ENCODE measurements around the gene ITGA8. TPM values are rescaled to one million over a fixed set of nuclear protein-coding genes. Genes with fewer than 3 reads are reported as not detected.

ITGA8 gene
- total and polyA plus RNA-seq, 2 donors, result 1.3 to 2.8 TPM

DNA sequence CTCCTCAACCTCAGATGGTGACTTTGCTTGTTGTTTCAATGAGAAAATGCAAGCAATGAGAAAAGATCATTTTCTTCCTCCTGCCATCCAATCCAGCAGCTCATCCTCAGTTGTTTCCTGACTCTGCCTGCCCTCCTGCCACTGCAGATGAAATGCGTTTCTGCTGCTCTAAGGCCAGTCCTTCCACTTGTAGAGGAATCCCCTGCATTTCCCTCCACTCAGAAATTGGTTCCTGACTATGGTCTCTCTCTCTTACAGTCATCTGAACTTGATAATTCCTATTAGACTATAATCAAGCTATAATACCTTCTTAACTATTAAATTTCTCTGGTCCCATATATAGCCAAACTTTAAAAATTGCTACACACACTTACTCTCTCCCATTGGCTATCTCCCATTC, 14.4 kb downstream of the ITGA8 start:
- Histone ChIP-seq H3K4me1 (ENCODE audit: control insufficient read depth in 2 of 2, insufficient read depth in 2 of 2, low read length in 2 of 2) (no peaks in the 10 kb centered on the region), H3K36me3 (ENCODE audit: control insufficient read depth in 2 of 2, insufficient read depth in 2 of 2, low read length in 1 of 2) (no peaks in the 10 kb centered on the region), H3K4me3 (ENCODE audit: low read length in 2 of 2) (no peak overlapping the region), H3K9me3 (ENCODE audit: control insufficient read depth in 2 of 2, insufficient read depth in 1 of 2, low read length in 1 of 2) (no peaks in the 10 kb centered on the region), H3K27me3 (ENCODE audit: control insufficient read depth in 2 of 2, insufficient read depth in 1 of 2, low read length in 1 of 2) (no peaks in the 10 kb centered on the region), H3K27ac (ENCODE audit: low read depth in 1 of 2, low read length in 1 of 2) (no peak overlapping the region)
- DNase-seq (ENCODE audit: low read depth in 6 of 9, low spot score in 9 of 9), result no peak
- 92% methylated on average over 1 of the region's 1 CpG for WGBS

DNA sequence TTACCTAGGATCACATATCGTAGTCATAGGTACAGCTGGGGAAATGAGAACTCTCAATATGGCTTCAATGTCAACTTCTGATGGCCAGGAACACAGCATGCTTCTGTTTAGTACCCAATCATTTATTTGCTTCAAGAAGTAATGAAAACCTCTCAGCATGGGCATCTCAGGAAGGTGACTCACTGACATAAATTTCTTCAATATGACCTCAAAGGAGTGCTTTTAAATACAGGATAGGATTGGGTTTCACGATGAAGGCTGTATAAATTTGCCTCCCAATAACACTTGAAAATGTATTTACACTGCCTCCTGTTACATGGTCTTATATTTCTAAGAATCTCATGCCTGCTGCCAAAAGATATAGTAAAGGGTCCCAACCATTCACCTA, 15.1 kb downstream of the ITGA8 start:
- Histone ChIP-seq H3K9me3 (ENCODE audit: control insufficient read depth in 2 of 2, insufficient read depth in 1 of 2, low read length in 1 of 2) (no peaks in the 10 kb centered on the region), H3K27me3 (ENCODE audit: control insufficient read depth in 2 of 2, insufficient read depth in 1 of 2, low read length in 1 of 2) (no peaks in the 10 kb centered on the region), H3K27ac (ENCODE audit: low read depth in 1 of 2, low read length in 1 of 2) (no peak overlapping the region), H3K4me3 (ENCODE audit: low read length in 2 of 2) (no peak overlapping the region), H3K4me1 (ENCODE audit: control insufficient read depth in 2 of 2, insufficient read depth in 2 of 2, low read length in 2 of 2) (no peaks in the 10 kb centered on the region), H3K36me3 (ENCODE audit: control insufficient read depth in 2 of 2, insufficient read depth in 2 of 2, low read length in 1 of 2) (no peaks in the 10 kb centered on the region)
- WGBS, result 93% methylated on average over 2 of the region's 2 CpGs
- DNase-seq (ENCODE audit: low read depth in 6 of 9, low spot score in 9 of 9), result no peak

DNA sequence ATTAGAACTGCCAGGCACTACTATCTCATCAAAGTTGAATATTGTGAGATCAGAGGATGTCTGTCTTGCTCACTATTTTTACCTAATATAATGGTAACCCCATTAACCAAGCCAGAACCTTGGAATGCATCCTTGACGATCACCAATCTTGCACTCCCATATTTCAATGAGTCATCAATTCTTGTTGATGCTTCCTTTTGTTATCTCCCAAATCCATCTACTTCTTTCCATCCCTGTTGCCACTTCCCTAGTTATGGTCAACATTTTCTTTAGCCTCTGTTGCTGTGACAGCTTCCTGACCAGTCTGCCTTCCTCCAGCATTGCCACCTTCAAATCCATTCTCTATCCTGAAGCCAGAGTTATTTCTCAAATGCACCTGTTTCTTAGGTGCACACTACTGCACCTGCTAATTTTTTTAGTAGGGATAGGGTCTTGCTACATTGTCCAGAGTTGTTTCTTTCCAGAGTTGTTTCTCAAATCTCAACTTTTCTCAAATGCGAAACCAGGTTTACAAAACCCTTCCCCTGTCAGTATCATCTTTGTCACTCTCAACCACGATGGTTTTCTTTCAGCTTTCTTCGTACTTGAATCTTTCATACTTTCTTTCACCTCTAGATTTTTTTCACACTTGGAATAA, 15.7 kb downstream of the ITGA8 start:
- WGBS, result 88% methylated on average over 4 of the region's 4 CpGs

DNA sequence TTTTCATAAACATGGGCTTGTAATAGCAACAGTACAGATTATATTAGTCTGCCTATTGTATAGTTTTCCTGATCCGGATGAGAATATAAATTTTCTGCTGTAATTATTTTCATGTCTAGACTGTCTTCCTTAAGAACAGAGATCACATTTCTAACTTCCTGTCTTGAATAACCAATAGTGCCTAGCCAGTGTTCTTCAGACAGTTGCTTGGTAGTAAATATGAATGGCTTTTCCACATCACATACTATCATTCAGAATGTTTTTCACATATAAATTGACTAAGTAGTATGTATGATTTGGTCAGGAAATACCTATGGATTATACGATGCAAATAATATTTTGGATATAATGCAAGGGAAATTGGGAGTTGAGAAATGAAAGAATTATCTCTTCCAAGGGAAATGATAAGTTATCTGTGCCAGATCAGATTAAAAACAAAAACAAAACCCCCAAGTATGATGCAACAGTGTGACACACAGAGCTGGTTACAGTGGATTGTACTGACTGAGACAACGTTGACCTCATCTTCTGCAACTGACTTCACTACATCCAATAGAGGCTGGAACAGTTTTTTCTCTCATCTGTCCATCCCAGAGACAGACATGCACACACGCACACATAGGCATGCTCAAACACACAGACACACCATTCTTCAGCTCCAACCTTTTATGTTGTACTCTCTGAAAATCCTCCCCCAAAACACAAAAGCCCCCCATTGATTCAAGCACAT, 16.4 kb downstream of the ITGA8 start:
- Histone ChIP-seq H3K27ac (ENCODE audit: low read depth in 1 of 2, low read length in 1 of 2) (no peak overlapping the region), H3K9me3 (ENCODE audit: control insufficient read depth in 2 of 2, insufficient read depth in 1 of 2, low read length in 1 of 2) (no peaks in the 10 kb centered on the region), H3K4me3 (ENCODE audit: low read length in 2 of 2) (no peak overlapping the region), H3K27me3 (ENCODE audit: control insufficient read depth in 2 of 2, insufficient read depth in 1 of 2, low read length in 1 of 2) (no peaks in the 10 kb centered on the region), H3K36me3 (ENCODE audit: control insufficient read depth in 2 of 2, insufficient read depth in 2 of 2, low read length in 1 of 2) (no peaks in the 10 kb centered on the region), H3K4me1 (ENCODE audit: control insufficient read depth in 2 of 2, insufficient read depth in 2 of 2, low read length in 2 of 2) (no peaks in the 10 kb centered on the region)
- WGBS, result 89% methylated on average over 4 of the region's 4 CpGs
- DNase-seq (ENCODE audit: low read depth in 6 of 9, low spot score in 9 of 9), result no peak

More for the DNA sequence above, 15.7 kb downstream of the ITGA8 start:
- DNase-seq (ENCODE audit: low read depth in 6 of 9, low spot score in 9 of 9), result no peak
- Histone ChIP-seq H3K27me3 (ENCODE audit: control insufficient read depth in 2 of 2, insufficient read depth in 1 of 2, low read length in 1 of 2) (no peaks in the 10 kb centered on the region), H3K9me3 (ENCODE audit: control insufficient read depth in 2 of 2, insufficient read depth in 1 of 2, low read length in 1 of 2) (no peaks in the 10 kb centered on the region), H3K4me1 (ENCODE audit: control insufficient read depth in 2 of 2, insufficient read depth in 2 of 2, low read length in 2 of 2) (no peaks in the 10 kb centered on the region), H3K36me3 (ENCODE audit: control insufficient read depth in 2 of 2, insufficient read depth in 2 of 2, low read length in 1 of 2) (no peaks in the 10 kb centered on the region), H3K4me3 (ENCODE audit: low read length in 2 of 2) (no peak overlapping the region), H3K27ac (ENCODE audit: low read depth in 1 of 2, low read length in 1 of 2) (no peak overlapping the region)

DNA sequence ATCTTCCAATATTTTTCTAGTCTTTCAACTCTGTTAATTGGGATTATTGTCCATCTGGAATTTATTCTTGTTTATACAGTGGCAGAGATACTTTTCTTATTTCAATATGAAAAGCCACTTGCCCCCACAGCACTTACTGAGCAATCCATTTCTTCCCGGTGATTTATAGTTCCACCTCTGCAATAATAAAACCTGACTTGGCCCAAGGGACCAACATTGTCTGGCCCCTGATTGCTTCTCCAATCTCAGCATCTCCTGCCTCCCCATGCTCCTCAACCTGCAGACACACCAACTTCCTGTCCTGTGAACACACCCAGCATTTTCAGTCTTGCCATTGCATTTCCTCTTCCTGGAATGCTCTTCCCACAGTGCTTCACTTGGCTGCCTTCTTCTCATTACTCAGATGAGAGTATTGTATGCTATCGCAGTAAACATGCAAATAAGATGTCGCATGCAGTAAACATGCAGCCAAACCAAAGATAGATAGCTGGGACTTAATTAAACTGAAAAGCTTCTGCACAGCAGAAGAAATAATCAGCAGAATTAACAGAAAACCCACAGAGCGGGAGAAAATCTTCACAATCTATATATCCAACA, 19.5 kb downstream of the ITGA8 start:
- H3K27me3 ChIP-seq (ENCODE audit: control insufficient read depth in 2 of 2, insufficient read depth in 1 of 2, low read length in 1 of 2), result no peaks in the 10 kb centered on the region
- 95% methylated on average over 4 of the region's 4 CpGs for WGBS
- no peaks in the 10 kb centered on the region for H3K4me1 ChIP-seq (ENCODE audit: control insufficient read depth in 2 of 2, insufficient read depth in 2 of 2, low read length in 2 of 2)
- no peak for DNase-seq (ENCODE audit: low read depth in 6 of 9, low spot score in 9 of 9)
- no peak overlapping the region for H3K4me3 ChIP-seq (ENCODE audit: low read length in 2 of 2)
- H3K27ac ChIP-seq (ENCODE audit: low read depth in 1 of 2, low read length in 1 of 2), result no peak overlapping the region
- no peaks in the 10 kb centered on the region for H3K36me3 ChIP-seq (ENCODE audit: control insufficient read depth in 2 of 2, insufficient read depth in 2 of 2, low read length in 1 of 2)
- no peaks in the 10 kb centered on the region for H3K9me3 ChIP-seq (ENCODE audit: control insufficient read depth in 2 of 2, insufficient read depth in 1 of 2, low read length in 1 of 2)

DNA sequence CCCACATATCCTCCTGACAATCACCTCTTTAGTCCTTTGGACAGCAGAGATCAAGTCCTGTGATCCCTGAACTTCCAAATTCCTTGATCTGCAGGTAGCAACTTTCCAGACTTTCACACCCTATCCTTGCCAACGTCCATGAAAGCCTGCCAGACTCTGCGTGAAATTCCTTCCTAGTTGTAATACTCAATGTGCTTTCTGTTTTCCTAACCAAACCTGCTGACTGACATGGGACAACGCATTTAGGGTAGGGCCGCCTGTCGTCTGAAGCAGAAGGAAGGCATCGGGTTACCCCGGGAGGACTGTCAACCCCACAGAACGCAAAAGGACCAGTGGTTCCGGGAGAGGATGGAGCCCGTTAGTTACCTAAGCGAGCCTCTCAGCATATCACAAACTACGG, 23.9 kb downstream of the ITGA8 start:
- DNase-seq (ENCODE audit: low read depth in 6 of 9, low spot score in 9 of 9), result no peak
- Histone ChIP-seq H3K9me3 (ENCODE audit: control insufficient read depth in 2 of 2, insufficient read depth in 1 of 2, low read length in 1 of 2) (no peaks in the 10 kb centered on the region), H3K4me1 (ENCODE audit: control insufficient read depth in 2 of 2, insufficient read depth in 2 of 2, low read length in 2 of 2) (no peaks in the 10 kb centered on the region), H3K4me3 (ENCODE audit: low read length in 2 of 2) (no peak overlapping the region), H3K27me3 (ENCODE audit: control insufficient read depth in 2 of 2, insufficient read depth in 1 of 2, low read length in 1 of 2) (no peaks in the 10 kb centered on the region), H3K36me3 (ENCODE audit: control insufficient read depth in 2 of 2, insufficient read depth in 2 of 2, low read length in 1 of 2) (no peaks in the 10 kb centered on the region), H3K27ac (ENCODE audit: low read depth in 1 of 2, low read length in 1 of 2) (no peak overlapping the region)
- WGBS, result 73% methylated on average over 12 of the region's 12 CpGs

DNA sequence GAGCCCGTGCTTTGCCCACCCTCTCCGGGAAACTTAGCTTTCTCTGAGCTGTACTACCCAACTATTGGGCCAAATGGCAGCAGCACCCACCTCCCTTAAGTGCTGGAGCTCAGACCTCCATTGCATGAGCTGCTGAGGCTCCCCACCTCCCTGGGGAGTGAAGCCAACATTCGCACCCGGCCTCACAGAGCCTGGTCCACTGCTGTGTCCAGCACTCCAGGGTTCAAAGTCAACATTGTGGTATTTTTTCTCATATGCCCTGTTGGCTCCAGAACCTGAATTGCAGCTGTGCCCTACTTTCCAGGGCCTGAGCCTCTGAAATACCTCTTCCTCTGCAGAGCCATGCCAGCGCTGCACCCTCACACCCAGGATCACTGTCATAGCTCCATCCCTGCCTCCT, 29.7 kb downstream of the ITGA8 start:
- Histone ChIP-seq H3K36me3 (ENCODE audit: control insufficient read depth in 2 of 2, insufficient read depth in 2 of 2, low read length in 1 of 2) (no peaks in the 10 kb centered on the region), H3K9me3 (ENCODE audit: control insufficient read depth in 2 of 2, insufficient read depth in 1 of 2, low read length in 1 of 2) (no peaks in the 10 kb centered on the region), H3K4me3 (ENCODE audit: low read length in 2 of 2) (no peak overlapping the region), H3K27me3 (ENCODE audit: control insufficient read depth in 2 of 2, insufficient read depth in 1 of 2, low read length in 1 of 2) (no peaks in the 10 kb centered on the region), H3K4me1 (ENCODE audit: control insufficient read depth in 2 of 2, insufficient read depth in 2 of 2, low read length in 2 of 2) (no peaks in the 10 kb centered on the region), H3K27ac (ENCODE audit: low read depth in 1 of 2, low read length in 1 of 2) (no peak overlapping the region)
- no peak for DNase-seq (ENCODE audit: low read depth in 6 of 9, low spot score in 9 of 9)
- 84% methylated on average over 5 of the region's 5 CpGs for WGBS

GRCh38 chr10:15684768-15685167, 35.0 kb downstream of the ITGA8 start:
- WGBS, result 14% methylated on average over 4 of the region's 4 CpGs
- Histone ChIP-seq H3K4me1 (ENCODE audit: control insufficient read depth in 2 of 2, insufficient read depth in 2 of 2, low read length in 2 of 2) (no peaks in the 10 kb centered on the region), H3K9me3 (ENCODE audit: control insufficient read depth in 2 of 2, insufficient read depth in 1 of 2, low read length in 1 of 2) (no peaks in the 10 kb centered on the region), H3K4me3 (ENCODE audit: low read length in 2 of 2) (no peak overlapping the region), H3K36me3 (ENCODE audit: control insufficient read depth in 2 of 2, insufficient read depth in 2 of 2, low read length in 1 of 2) (no peaks in the 10 kb centered on the region), H3K27ac (ENCODE audit: low read depth in 1 of 2, low read length in 1 of 2) (no peak overlapping the region), H3K27me3 (ENCODE audit: control insufficient read depth in 2 of 2, insufficient read depth in 1 of 2, low read length in 1 of 2) (no peaks in the 10 kb centered on the region)
- peak in 1 of 9 donors; percentile 6 for DNase-seq (ENCODE audit: low read depth in 6 of 9, low spot score in 9 of 9)

- WGBS, result 58% methylated on average over 4 of the region's 4 CpGs
- Histone ChIP-seq H3K4me1 (ENCODE audit: control insufficient read depth in 2 of 2, insufficient read depth in 2 of 2, low read length in 2 of 2) (no peaks in the 10 kb centered on the region), H3K4me3 (ENCODE audit: low read length in 2 of 2) (no peak overlapping the region), H3K9me3 (ENCODE audit: control insufficient read depth in 2 of 2, insufficient read depth in 1 of 2, low read length in 1 of 2) (no peaks in the 10 kb centered on the region), H3K27ac (ENCODE audit: low read depth in 1 of 2, low read length in 1 of 2) (no peak overlapping the region), H3K27me3 (ENCODE audit: control insufficient read depth in 2 of 2, insufficient read depth in 1 of 2, low read length in 1 of 2) (no peaks in the 10 kb centered on the region), H3K36me3 (ENCODE audit: control insufficient read depth in 2 of 2, insufficient read depth in 2 of 2, low read length in 1 of 2) (no peaks in the 10 kb centered on the region)
- no peak for DNase-seq (ENCODE audit: low read depth in 6 of 9, low spot score in 9 of 9)
These were observed 38.6 kb downstream of the ITGA8 start for GRCh38 chr10:15681076-15681475.

Data from thymus (tissue), 11 donors.